Suppressor macrophage treated with lipopolysaccharide for 4 hours (primary cell): Measurements from ENCODE around the gene TPRG1L.

Experiments
- DNase-seq: peaks from one replicate; pipeline ENCODE4 v3.0.0-alpha.2; 2020

Gene TPRG1L

DNA sequence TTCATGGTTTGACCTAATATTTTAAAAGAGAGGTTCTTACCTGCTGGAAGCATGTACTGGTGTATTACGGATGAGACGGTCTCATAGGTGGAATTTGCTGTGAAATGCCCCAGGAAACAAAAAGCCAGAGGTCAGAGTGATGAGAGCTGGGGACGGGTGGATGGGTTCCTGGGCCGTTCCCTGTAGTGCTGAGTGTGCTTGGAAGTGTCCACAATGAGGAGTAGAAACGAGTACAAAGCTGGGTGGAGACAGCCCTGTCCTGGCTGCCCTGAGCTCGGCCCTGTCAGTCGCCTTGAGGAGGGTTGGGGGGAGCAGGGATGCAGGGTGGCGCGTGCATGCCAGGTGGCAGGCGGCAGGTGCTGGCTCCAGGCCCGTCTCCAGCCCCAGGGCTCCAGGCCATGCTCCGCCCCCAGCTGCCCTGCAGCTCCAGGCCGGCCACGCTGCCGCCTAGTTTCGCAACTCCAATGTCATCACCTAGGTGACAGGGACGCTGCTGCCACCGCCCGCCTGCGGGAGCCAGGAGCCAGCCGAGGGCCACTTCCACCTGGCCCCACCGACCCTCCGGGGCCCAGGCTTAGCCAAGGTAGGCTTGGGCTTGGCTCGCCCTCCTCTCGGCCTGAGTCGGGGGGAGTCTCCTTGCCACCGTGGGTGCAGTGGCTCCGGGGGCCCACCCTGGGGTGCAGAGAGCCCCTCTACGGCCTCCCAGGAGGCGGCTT is 43.9 kb downstream of the TPRG1L start:
- peak; percentile 67 for DNase-seq

DNA sequence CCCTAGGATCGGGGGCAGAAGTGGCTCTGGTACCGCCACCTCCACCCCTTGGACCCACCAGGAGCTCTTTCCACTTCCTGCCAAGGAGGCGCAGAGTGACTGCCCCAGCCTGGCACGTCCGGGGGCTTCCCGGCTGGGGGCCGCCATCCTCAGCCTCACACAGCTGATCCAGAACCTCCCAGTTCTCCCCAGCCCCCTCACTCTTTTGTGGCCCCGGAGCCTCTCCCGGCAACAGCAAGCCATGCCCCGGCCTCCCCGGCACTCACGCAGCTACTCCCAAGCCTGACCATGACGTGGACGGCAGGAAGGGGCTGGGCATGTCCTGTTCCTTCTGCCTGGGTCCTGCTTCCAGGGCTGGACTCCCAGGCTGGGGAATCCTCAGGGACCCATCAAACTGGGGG is 44.6 kb downstream of the TPRG1L start:
- DNase-seq: no peak

GRCh38 chr1:3669971-3670431 is 45.2 kb downstream of the TPRG1L start:
- DNase-seq: no peak

GRCh38 chr1:3670823-3671265 is 46.0 kb downstream of the TPRG1L start:
- no peak for DNase-seq

GRCh38 chr1:3671371-3672180 is 46.8 kb downstream of the TPRG1L start:
- no peak for DNase-seq

DNA sequence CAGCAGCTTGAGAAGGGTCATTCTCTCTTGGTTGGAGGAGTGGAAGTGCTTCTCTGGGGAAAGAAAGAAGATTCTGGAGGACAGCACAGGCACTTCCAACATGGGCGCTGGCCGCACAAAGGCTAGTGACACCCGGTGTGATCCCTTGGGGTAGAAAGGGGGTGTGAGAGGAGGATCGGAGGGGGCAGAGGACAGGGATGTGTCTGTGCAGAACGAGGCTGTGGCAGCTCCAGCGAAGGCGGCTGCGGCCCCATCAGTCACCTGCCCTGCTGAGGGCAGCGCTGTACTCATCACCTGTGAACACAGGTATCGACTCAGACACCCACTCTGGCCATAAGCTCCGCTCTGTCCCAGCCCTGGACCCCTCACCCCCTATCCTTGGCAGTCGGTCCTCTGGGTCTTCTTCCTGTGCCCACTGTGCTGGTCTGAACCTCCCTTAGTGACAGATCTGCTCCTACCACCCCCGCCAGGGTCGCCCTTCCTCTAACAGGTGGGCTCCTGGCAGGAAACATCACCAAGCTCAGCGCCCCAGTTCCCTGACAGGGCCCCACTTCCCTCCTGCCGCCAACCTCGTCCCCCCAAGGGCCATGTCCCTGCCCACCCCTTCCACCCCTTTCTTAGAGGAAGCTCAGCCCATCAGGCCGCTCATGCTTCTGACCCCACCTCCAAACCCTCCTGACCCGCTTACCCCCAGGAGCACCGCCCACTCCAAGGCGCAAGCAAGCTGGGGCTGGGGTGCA is 47.6 kb downstream of the TPRG1L start:
- DNase-seq: no peak

GRCh38 chr1:3672971-3673361 is 48.2 kb downstream of the TPRG1L start:
- DNase-seq: no peak

- no peak for DNase-seq
Measured at GRCh38 chr1:3673381-3674099, 48.7 kb downstream of the TPRG1L start.

- no peak for DNase-seq
Measured at GRCh38 chr1:3674100-3675094, 49.6 kb downstream of the TPRG1L start.

DNA sequence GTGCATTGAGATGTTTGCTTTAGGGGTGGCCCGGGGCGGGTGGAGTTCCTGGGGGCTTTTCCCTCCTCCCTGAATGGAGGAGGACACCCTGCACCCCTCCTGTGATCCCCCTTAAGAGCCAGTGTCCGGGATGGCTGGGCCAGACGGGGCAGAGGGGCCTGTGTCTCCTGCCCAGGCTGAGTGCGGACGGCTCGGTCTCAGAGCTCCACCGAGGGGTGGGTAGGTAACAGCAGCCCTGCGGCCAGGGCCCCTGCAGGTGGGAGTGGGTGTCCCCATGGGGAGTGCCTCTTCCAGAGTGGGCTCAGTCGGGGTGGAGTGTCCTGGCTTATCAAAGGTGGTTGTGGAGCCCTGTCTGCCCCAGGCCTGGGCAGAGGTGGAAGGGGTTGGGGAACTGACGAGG is 50.6 kb downstream of the TPRG1L start:
- no peak for DNase-seq

DNA sequence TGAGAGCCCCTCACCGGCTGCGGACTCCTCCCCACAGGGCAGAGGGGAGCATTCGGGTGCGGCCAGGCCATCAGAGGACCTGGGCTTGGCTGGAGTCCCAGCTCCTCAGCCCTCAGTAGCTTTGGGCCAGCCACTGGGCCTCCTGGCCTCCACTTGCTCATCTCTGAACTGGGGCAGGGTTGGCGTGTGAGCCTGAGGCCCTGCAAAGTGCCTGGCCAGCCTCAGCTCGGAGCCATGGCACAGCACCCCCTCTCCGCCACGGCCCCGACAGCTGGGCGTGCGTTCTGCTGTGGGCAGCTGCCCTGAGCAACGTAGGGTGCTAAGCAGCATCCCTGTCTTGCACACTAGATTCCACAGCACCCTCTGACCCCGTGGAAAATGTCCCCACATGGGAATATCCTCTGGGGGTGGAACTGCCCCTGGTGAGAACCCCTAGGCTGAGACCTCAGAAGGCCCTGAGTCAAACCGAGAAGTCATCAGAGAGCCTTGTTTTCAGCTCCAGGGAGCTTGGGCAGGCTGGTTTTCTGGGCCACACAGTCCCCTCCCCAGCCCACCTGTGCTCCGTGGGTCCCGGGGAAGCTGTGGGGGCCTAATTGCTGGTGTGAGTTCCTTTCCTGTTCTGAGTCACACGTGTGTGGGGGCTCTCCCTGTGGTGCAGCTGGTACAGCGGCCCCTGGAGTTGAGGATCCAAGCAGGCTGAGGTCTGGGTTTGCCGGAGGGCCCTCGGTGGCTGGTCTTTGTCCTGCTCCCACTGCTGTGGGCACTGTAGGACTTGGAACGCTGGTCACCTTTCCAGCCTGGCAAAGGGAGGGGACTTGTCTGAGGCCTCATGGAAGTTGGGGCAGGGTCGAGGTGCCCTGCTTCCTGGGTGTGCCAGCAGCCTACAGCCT is 52.0 kb downstream of the TPRG1L start:
- no peak for DNase-seq

- peak; percentile 43 for DNase-seq
Measured at GRCh38 chr1:3677484-3677883, 52.7 kb downstream of the TPRG1L start.

DNA sequence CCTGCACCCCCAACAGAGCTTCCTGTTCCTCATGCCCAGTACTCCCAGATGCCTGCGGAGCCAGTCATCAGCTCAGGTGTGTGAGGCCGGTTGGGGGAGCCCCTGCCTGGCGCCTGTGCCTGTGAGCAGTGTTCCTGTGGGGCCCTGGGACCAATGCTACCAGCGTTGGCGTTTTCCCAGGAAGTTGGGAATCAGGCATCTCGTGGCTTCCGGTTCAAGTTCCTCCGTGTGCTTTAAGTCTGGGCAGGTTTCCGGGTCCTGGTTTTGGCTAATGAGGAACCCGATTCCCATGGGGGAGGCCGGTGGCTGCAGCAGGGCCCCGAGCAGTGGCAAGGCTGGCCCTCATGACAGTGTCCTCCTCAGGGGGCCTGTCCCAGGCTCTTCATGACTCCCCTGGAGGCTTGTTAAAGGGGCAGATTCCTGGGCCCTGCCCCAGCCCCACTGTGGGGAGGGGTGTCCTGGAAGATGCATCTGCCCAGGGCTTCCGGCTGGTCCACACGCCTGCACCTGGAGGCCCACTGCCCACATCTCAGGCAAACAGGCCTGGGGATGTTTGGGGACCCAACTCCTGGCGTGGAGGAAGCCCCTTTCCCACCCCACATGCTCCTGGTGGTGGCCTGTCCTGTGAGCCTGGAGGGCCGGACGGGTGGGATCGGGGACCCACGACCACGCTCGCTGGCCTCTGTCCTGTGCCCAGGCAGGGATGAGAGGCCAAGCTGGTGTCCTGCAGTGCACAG is 53.7 kb downstream of the TPRG1L start:
- DNase-seq: peak; percentile 16

GRCh38 chr1:3679098-3679555 is 54.3 kb downstream of the TPRG1L start:
- DNase-seq: peak; percentile 12
